Neural progenitor cell (in vitro differentiated cells): Measurements from ENCODE around the gene HNRNPDL. TPM values are rescaled to one million over a fixed set of nuclear protein-coding genes. Genes with fewer than 3 reads are reported as not detected.

ENCODE experiments used
- DNase-seq: peaks from one replicate; pipeline ENCODE4 v3.0.0-alpha.2; 2016; ENCODE audit warnings: low spot score
- H2AFZ ChIP-seq: fragments of 200-600 bp; sonication (generic); replicated peaks from 2 replicates; pipeline ENCODE4 v1.6.1; 2016; ENCODE audit warnings: antibody characterized with exemption
- H3F3A ChIP-seq: fragments of 200-600 bp; sonication (generic); 2 replicates; pipeline ENCODE4 v1.6.1; 2016; ENCODE audit warnings: antibody characterized with exemption, low read depth
- H3K27ac ChIP-seq: fragments of 200-600 bp; sonication (generic); 2 replicates; pipeline ENCODE4 v1.5.1; 2016; ENCODE audit warnings: mild to moderate bottlenecking
- H3K27me3 ChIP-seq: fragments of 200-600 bp; sonication (generic); 2 replicates; pipeline ENCODE4 v1.6.1; 2016; ENCODE audit warnings: mild to moderate bottlenecking, moderate library complexity
- H3K36me3 ChIP-seq: fragments of 200-600 bp; sonication (generic); 2 replicates; pipeline ENCODE4 v1.5.1; 2016
- H3K4me1 ChIP-seq: fragments of 200-600 bp; sonication (generic); 2 replicates; pipeline ENCODE4 v1.6.1; 2016; ENCODE audit warnings: mixed run types
- H3K4me2 ChIP-seq: fragments of 200-600 bp; sonication (generic); 2 replicates; pipeline ENCODE4 v1.6.1; 2016
- H3K4me3 ChIP-seq: fragments of 200-600 bp; sonication (generic); 2 replicates; pipeline ENCODE4 v1.5.1; 2016
- H3K79me2 ChIP-seq: fragments of 200-600 bp; sonication (generic); 2 replicates; pipeline ENCODE4 v1.6.1; 2016; ENCODE audit warnings: low read depth
- H3K9ac ChIP-seq: fragments of 200-600 bp; sonication (generic); 2 replicates; pipeline ENCODE4 v1.6.1; 2016
- H3K9me3 ChIP-seq: fragments of 200-600 bp; sonication (generic); 2 replicates; pipeline ENCODE4 v1.5.1; 2016; ENCODE audit warnings: low read depth
- H4K20me1 ChIP-seq: fragments of 200-600 bp; sonication (generic); 2 replicates; pipeline ENCODE4 v1.6.1; 2016; ENCODE audit warnings: low read depth
- H3K27ac Mint-ChIP-seq: 3 replicates; pipeline ENCODE4 v1.8.0; 2021; ENCODE audit warnings: mixed read lengths
- H3K27me3 Mint-ChIP-seq: 2 replicates; pipeline ENCODE4 v1.8.0; 2022; ENCODE audit warnings: low read depth, mild to moderate bottlenecking, inconsistent platforms, moderate library complexity, mixed read lengths; ENCODE audit not compliant: insufficient read depth
- H3K36me3 Mint-ChIP-seq: 3 replicates; pipeline ENCODE4 v1.8.0; 2021; ENCODE audit warnings: mixed read lengths
- H3K4me1 Mint-ChIP-seq: 3 replicates; pipeline ENCODE4 v1.8.0; 2021; ENCODE audit warnings: mixed read lengths
- H3K4me3 Mint-ChIP-seq: 3 replicates; pipeline ENCODE4 v1.8.0; 2021; ENCODE audit warnings: mild to moderate bottlenecking, moderate library complexity, mixed read lengths
- H3K9me3 Mint-ChIP-seq: 3 replicates; pipeline ENCODE4 v1.8.0; 2020; ENCODE audit warnings: mixed read lengths
- EZH2 ChIP-seq: fragments of 200-600 bp; sonication (generic); IDR thresholded peaks from 2 replicates; pipeline ENCODE4 v1.6.1; 2017; ENCODE audit warnings: antibody characterized with exemption, mild to moderate bottlenecking, moderate library complexity
- EZH2phosphoT487 ChIP-seq: fragments of 200-600 bp; sonication (generic); IDR thresholded peaks from 2 replicates; pipeline ENCODE4 v1.6.1; 2017; ENCODE audit warnings: antibody characterized with exemption
- small RNA-seq: library from RNA; depleted of rRNA; stranded (forward); fragments of <200 nt; gene quantifications from one replicate; pipeline ENCODE3, GENCODE V24; 2015
- total RNA-seq: library from RNA; depleted of rRNA; stranded (reverse); fragments of >200 nt; gene quantifications from 2 replicates; pipeline ENCODE4 v1.2.3, GENCODE V29; 2015; ENCODE audit warnings: low replicate concordance
- TF ChIP-seq, protein P1 (sequence below): fragments of 200-600 bp; sonication (generic); IDR thresholded peaks from 2 replicates; pipeline ENCODE4 v1.5.1; 2017; ENCODE audit warnings: antibody characterized with exemption, mild to moderate bottlenecking

Gene HNRNPDL
- total RNA-seq, 1 donor from 2014 or later = 699 TPM

- H3K36me3 Mint-ChIP-seq = peaks cover 37% of the 10 kb centered on the region
- peak within 1 kb of the TSS; percentile 71 for H2AFZ ChIP-seq
Measured at GRCh38 chr4:82373816-82374625, 56.2 kb downstream of the HNRNPDL start, which contains the start of gene HNRNPD. TSS of gene HNRNPD (minus strand) at chr4:82373991. CDS start at chr4:82373678, 313 bp downstream.

GRCh38 chr4:82373486-82373815 lies 56.8 kb downstream of the HNRNPDL start:
- no peaks in the 10 kb centered on the region for H3K9me3 Mint-ChIP-seq
- H3K27me3 Mint-ChIP-seq = peaks cover 5% of the 10 kb centered on the region
- peak overlapping the region; percentile 99 for H3K4me2 ChIP-seq
- TF ChIP-seq, protein P1, sequence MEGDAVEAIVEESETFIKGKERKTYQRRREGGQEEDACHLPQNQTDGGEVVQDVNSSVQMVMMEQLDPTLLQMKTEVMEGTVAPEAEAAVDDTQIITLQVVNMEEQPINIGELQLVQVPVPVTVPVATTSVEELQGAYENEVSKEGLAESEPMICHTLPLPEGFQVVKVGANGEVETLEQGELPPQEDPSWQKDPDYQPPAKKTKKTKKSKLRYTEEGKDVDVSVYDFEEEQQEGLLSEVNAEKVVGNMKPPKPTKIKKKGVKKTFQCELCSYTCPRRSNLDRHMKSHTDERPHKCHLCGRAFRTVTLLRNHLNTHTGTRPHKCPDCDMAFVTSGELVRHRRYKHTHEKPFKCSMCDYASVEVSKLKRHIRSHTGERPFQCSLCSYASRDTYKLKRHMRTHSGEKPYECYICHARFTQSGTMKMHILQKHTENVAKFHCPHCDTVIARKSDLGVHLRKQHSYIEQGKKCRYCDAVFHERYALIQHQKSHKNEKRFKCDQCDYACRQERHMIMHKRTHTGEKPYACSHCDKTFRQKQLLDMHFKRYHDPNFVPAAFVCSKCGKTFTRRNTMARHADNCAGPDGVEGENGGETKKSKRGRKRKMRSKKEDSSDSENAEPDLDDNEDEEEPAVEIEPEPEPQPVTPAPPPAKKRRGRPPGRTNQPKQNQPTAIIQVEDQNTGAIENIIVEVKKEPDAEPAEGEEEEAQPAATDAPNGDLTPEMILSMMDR = no peak
- H3K4me3 Mint-ChIP-seq = peak overlapping the region; percentile 100
- H3K36me3 ChIP-seq = peaks cover 16% of the 10 kb centered on the region
- H3K4me1 ChIP-seq = peaks cover 30% of the 10 kb centered on the region
- peak overlapping the region; percentile 95 for H3K4me3 ChIP-seq
- H3K27ac Mint-ChIP-seq = peak overlapping the region; percentile 99
- H3K9ac ChIP-seq = peak overlapping the region; percentile 99
- peaks cover 36% of the 10 kb centered on the region for H3F3A ChIP-seq
- peaks cover 31% of the 10 kb centered on the region for H3K4me1 Mint-ChIP-seq
- DNase-seq = no peak
- no peaks in the 10 kb centered on the region for H3K9me3 ChIP-seq
- H3K79me2 ChIP-seq = peaks cover 80% of the 10 kb centered on the region
- H3K36me3 Mint-ChIP-seq = peaks cover 38% of the 10 kb centered on the region
- peaks cover 48% of the 10 kb centered on the region for H4K20me1 ChIP-seq
- no peaks in the 10 kb centered on the region for H3K27me3 ChIP-seq
- H3K27ac ChIP-seq = peak overlapping the region; percentile 100
- peak overlapping the region; percentile 71 for H2AFZ ChIP-seq

More at GRCh38 chr4:82373816-82374625, 56.2 kb downstream of the HNRNPDL start, which contains the start of gene HNRNPD:
- peaks cover 16% of the 10 kb centered on the region for H3K36me3 ChIP-seq
- H3K4me3 ChIP-seq = peak within 1 kb of the TSS; percentile 95
- peaks cover 24% of the 10 kb centered on the region for H3K4me1 ChIP-seq
- Mint-ChIP-seq H3K27me3 (peaks cover 5% of the 10 kb centered on the region), H3K9me3 (no peaks in the 10 kb centered on the region), H3K4me1 (peaks cover 26% of the 10 kb centered on the region), H3K4me3 (peak within 1 kb of the TSS; percentile 100), H3K27ac (peak within 1 kb of the TSS; percentile 99)
- peaks cover 34% of the 10 kb centered on the region for H3F3A ChIP-seq
- H3K9ac ChIP-seq = peak within 1 kb of the TSS; percentile 99
- TF ChIP-seq, protein P1 = no peak
- TF ChIP-seq EZH2phosphoT487 (peak; percentile 46), EZH2 (no peak)
- H4K20me1 ChIP-seq = peaks cover 42% of the 10 kb centered on the region
- peak within 1 kb of the TSS; percentile 99 for H3K4me2 ChIP-seq
- H3K79me2 ChIP-seq = peaks cover 74% of the 10 kb centered on the region
- H3K27ac ChIP-seq = peak within 1 kb of the TSS; percentile 100
- H3K27me3 ChIP-seq = no peaks in the 10 kb centered on the region
- H3K9me3 ChIP-seq = no peaks in the 10 kb centered on the region
- DNase-seq = peak; percentile 99

Small RNA genes within 50 kb of the gene (small RNA-seq; reads per million reads assigned to genes)
- not detected for gene RF00150

Other genes starting within 250 kb of the HNRNPDL start
- gene HNRNPD, start 56.5 kb downstream of the HNRNPDL start, total RNA-seq = 159 and 250 TPM in 2 replicates
- gene ENOPH1, start 128 bp upstream of the HNRNPDL start, total RNA-seq = 44.6 and 64.4 TPM in 2 replicates
- gene TMEM150C, start 131.5 kb upstream of the HNRNPDL start, total RNA-seq = 3.8 and 5.7 TPM in 2 replicates